ENCODE results near the gene DTNA.

Gene DTNA

GRCh38 chr18:34875150-34875549 lies 165.1 kb downstream of the DTNA start:
- Histone ChIP-seq H3K9me3 (ENCODE audit: control insufficient read depth, low read length) (no peaks in the 10 kb centered on the region), H3K14ac (ENCODE audit: low read length in 2 of 2) (no peak overlapping the region), H3K23ac (ENCODE audit: low read length in 2 of 2) (no peak overlapping the region), H3K4me3 (ENCODE audit: insufficient read depth in 1 of 2, low read depth in 1 of 2, low read length in 2 of 2) (no peak overlapping the region), H2BK15ac (ENCODE audit: low read depth, poor library complexity, severe bottlenecking) (no peak overlapping the region), H3K79me1 (replicated peaks; ENCODE audit: low read length, poor library complexity, severe bottlenecking) (no peaks in the 10 kb centered on the region), H3K36me3 (ENCODE audit: control insufficient read depth in 1 of 2, insufficient read depth in 2 of 2, low read depth in 1 of 2, low read length in 2 of 2) (peaks cover 0 to 78% of the 10 kb centered on the region in 2 experiments), H3K4ac (ENCODE audit: low read depth in 1 of 2, low read length in 2 of 2) (no peak overlapping the region), H2AFZ (ENCODE audit: low read depth, low read length) (no peak overlapping the region), H4K91ac (ENCODE audit: low read length) (no peak overlapping the region), H2BK120ac (ENCODE audit: low read depth, low read length) (no peak overlapping the region), H2BK12ac (ENCODE audit: low read length in 2 of 2) (no peak overlapping the region), H3K9ac (ENCODE audit: low read length) (no peak overlapping the region), H2BK5ac (ENCODE audit: low read depth, low read length, poor library complexity, severe bottlenecking) (no peak overlapping the region), H4K8ac (ENCODE audit: low read length) (no peak overlapping the region), H3K18ac (ENCODE audit: low read depth in 1 of 2, low read length in 2 of 2) (no peak overlapping the region), H3K27ac (ENCODE audit: low read length, poor library complexity, severe bottlenecking) (no peak overlapping the region), H3K4me1 (ENCODE audit: control insufficient read depth, insufficient read depth, low read depth, low read length) (peaks cover 7% of the 10 kb centered on the region), H3K27me3 (ENCODE audit: control insufficient read depth in 1 of 2, insufficient read depth in 1 of 2, low read length in 2 of 2) (no peaks in the 10 kb centered on the region), H3K4me2 (ENCODE audit: low read length, poor library complexity, severe bottlenecking) (no peak overlapping the region), H2AK5ac (ENCODE audit: low read length, severe bottlenecking) (no peak overlapping the region)
- no peak for DNase-seq
- 91% methylated on average over 6 of the region's 7 CpGs for WGBS

- Histone ChIP-seq H3K36me3 (ENCODE audit: control insufficient read depth in 1 of 2, insufficient read depth in 2 of 2, low read depth in 1 of 2, low read length in 2 of 2) (peaks cover 0 to 82% of the 10 kb centered on the region in 2 experiments), H3K4me2 (ENCODE audit: low read length, poor library complexity, severe bottlenecking) (no peak overlapping the region), H4K91ac (ENCODE audit: low read length) (no peak overlapping the region), H2AK5ac (ENCODE audit: low read length, severe bottlenecking) (no peak overlapping the region), H3K27me3 (ENCODE audit: control insufficient read depth in 1 of 2, insufficient read depth in 1 of 2, low read length in 2 of 2) (no peaks in the 10 kb centered on the region), H4K8ac (ENCODE audit: low read length) (no peak overlapping the region), H2BK15ac (ENCODE audit: low read depth, poor library complexity, severe bottlenecking) (no peak overlapping the region), H3K18ac (ENCODE audit: low read depth in 1 of 2, low read length in 2 of 2) (no peak overlapping the region), H3K4me3 (ENCODE audit: insufficient read depth in 1 of 2, low read depth in 1 of 2, low read length in 2 of 2) (no peak overlapping the region), H3K27ac (ENCODE audit: low read length, poor library complexity, severe bottlenecking) (no peak overlapping the region), H3K4me1 (ENCODE audit: control insufficient read depth, insufficient read depth, low read depth, low read length) (no peaks in the 10 kb centered on the region), H3K23ac (ENCODE audit: low read length in 2 of 2) (no peak overlapping the region), H3K9me3 (ENCODE audit: control insufficient read depth, low read length) (no peaks in the 10 kb centered on the region), H3K79me1 (replicated peaks; ENCODE audit: low read length, poor library complexity, severe bottlenecking) (no peaks in the 10 kb centered on the region), H3K14ac (ENCODE audit: low read length in 2 of 2) (no peak overlapping the region), H2BK120ac (ENCODE audit: low read depth, low read length) (no peak overlapping the region), H2BK5ac (ENCODE audit: low read depth, low read length, poor library complexity, severe bottlenecking) (no peak overlapping the region), H2BK12ac (ENCODE audit: low read length in 2 of 2) (no peak overlapping the region), H3K4ac (ENCODE audit: low read depth in 1 of 2, low read length in 2 of 2) (no peak overlapping the region), H3K9ac (ENCODE audit: low read length) (peak overlapping the region; percentile 43), H2AFZ (ENCODE audit: low read depth, low read length) (no peak overlapping the region)
- WGBS, result 92% methylated on average over 1 of the region's 1 CpG
- no peak for DNase-seq
These were observed 170.3 kb downstream of the DTNA start for GRCh38 chr18:34880403-34880802.

GRCh38 chr18:34880882-34881834 lies 171.1 kb downstream of the DTNA start:
- Histone ChIP-seq H3K27ac (ENCODE audit: low read length, poor library complexity, severe bottlenecking) (no peak overlapping the region), H3K27me3 (ENCODE audit: control insufficient read depth in 1 of 2, insufficient read depth in 1 of 2, low read length in 2 of 2) (no peaks in the 10 kb centered on the region), H3K18ac (ENCODE audit: low read depth in 1 of 2, low read length in 2 of 2) (no peak overlapping the region), H3K23ac (ENCODE audit: low read length in 2 of 2) (no peak overlapping the region), H2BK15ac (ENCODE audit: low read depth, poor library complexity, severe bottlenecking) (no peak overlapping the region), H3K14ac (ENCODE audit: low read length in 2 of 2) (no peak overlapping the region), H2AK5ac (ENCODE audit: low read length, severe bottlenecking) (no peak overlapping the region), H4K8ac (ENCODE audit: low read length) (no peak overlapping the region), H2AFZ (ENCODE audit: low read depth, low read length) (no peak overlapping the region), H3K9me3 (ENCODE audit: control insufficient read depth, low read length) (no peaks in the 10 kb centered on the region), H3K4me2 (ENCODE audit: low read length, poor library complexity, severe bottlenecking) (no peak overlapping the region), H3K4me3 (ENCODE audit: insufficient read depth in 1 of 2, low read depth in 1 of 2, low read length in 2 of 2) (no peak overlapping the region), H3K9ac (ENCODE audit: low read length) (peak overlapping the region; percentile 43), H3K4me1 (ENCODE audit: control insufficient read depth, insufficient read depth, low read depth, low read length) (no peaks in the 10 kb centered on the region), H4K91ac (ENCODE audit: low read length) (no peak overlapping the region), H2BK12ac (ENCODE audit: low read length in 2 of 2) (no peak overlapping the region), H3K79me1 (replicated peaks; ENCODE audit: low read length, poor library complexity, severe bottlenecking) (no peaks in the 10 kb centered on the region), H3K36me3 (ENCODE audit: control insufficient read depth in 1 of 2, insufficient read depth in 2 of 2, low read depth in 1 of 2, low read length in 2 of 2) (peaks cover 0 to 82% of the 10 kb centered on the region in 2 experiments), H2BK120ac (ENCODE audit: low read depth, low read length) (no peak overlapping the region), H3K4ac (ENCODE audit: low read depth in 1 of 2, low read length in 2 of 2) (no peak overlapping the region), H2BK5ac (ENCODE audit: low read depth, low read length, poor library complexity, severe bottlenecking) (no peak overlapping the region)
- DNase-seq, result peak; percentile 34
- no CpG with 5 or more reads among the region's 3 CpGs for WGBS

DNA sequence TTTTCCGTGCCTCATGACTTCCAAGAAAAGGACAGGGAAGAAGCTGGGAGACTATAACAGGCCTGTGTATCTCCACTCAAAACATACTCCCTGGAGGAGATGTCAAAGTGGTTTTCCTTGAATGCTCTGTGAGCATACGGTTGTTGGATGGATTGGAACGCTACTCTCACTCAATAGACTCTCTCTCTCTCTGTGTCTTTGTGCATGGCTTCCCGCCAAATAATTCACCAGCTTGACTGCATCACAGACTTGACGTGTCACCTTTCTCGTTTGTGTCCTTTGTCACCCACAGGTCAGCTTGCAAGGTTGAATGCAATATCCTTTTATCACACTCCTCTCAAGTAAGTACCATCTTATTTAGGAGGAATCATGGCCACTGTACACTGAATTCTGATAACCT lies 174.3 kb downstream of the DTNA start:
- Histone ChIP-seq H3K36me3 (ENCODE audit: control insufficient read depth in 1 of 2, insufficient read depth in 2 of 2, low read depth in 1 of 2, low read length in 2 of 2) (peaks cover 0 to 86% of the 10 kb centered on the region in 2 experiments), H3K4me3 (ENCODE audit: insufficient read depth in 1 of 2, low read depth in 1 of 2, low read length in 2 of 2) (no peak overlapping the region), H3K4ac (ENCODE audit: low read depth in 1 of 2, low read length in 2 of 2) (no peak overlapping the region), H4K8ac (ENCODE audit: low read length) (no peak overlapping the region), H3K14ac (ENCODE audit: low read length in 2 of 2) (no peak overlapping the region), H3K9ac (ENCODE audit: low read length) (no peak overlapping the region), H3K4me2 (ENCODE audit: low read length, poor library complexity, severe bottlenecking) (no peak overlapping the region), H4K91ac (ENCODE audit: low read length) (no peak overlapping the region), H3K23ac (ENCODE audit: low read length in 2 of 2) (no peak overlapping the region), H3K79me1 (replicated peaks; ENCODE audit: low read length, poor library complexity, severe bottlenecking) (no peaks in the 10 kb centered on the region), H2BK5ac (ENCODE audit: low read depth, low read length, poor library complexity, severe bottlenecking) (no peak overlapping the region), H3K27ac (ENCODE audit: low read length, poor library complexity, severe bottlenecking) (no peak overlapping the region), H2BK12ac (ENCODE audit: low read length in 2 of 2) (no peak overlapping the region), H2AFZ (ENCODE audit: low read depth, low read length) (no peak overlapping the region), H2BK120ac (ENCODE audit: low read depth, low read length) (no peak overlapping the region), H3K27me3 (ENCODE audit: control insufficient read depth in 1 of 2, insufficient read depth in 1 of 2, low read length in 2 of 2) (no peaks in the 10 kb centered on the region), H2AK5ac (ENCODE audit: low read length, severe bottlenecking) (no peak overlapping the region), H3K18ac (ENCODE audit: low read depth in 1 of 2, low read length in 2 of 2) (no peak overlapping the region), H3K9me3 (ENCODE audit: control insufficient read depth, low read length) (peaks cover 2% of the 10 kb centered on the region), H3K4me1 (ENCODE audit: control insufficient read depth, insufficient read depth, low read depth, low read length) (no peaks in the 10 kb centered on the region), H2BK15ac (ENCODE audit: low read depth, poor library complexity, severe bottlenecking) (no peak overlapping the region)
- DNase-seq, result no peak
- 94% methylated on average over 6 of the region's 6 CpGs for WGBS
